Epithelial cell of proximal tubule (primary cell): ENCODE measurements around the gene SEMA3F. TPM values are rescaled to one million over a fixed set of nuclear protein-coding genes. Genes with fewer than 3 reads are reported as not detected.

Source experiments
- DNase-seq: peaks from one replicate; pipeline ENCODE4 v3.0.0-alpha.2; 2011; ENCODE audit warnings: low read depth
- H3K4me3 ChIP-seq: 2 replicates; pipeline ENCODE4 v1.5.1; 2011; ENCODE audit warnings: low read depth, mild to moderate bottlenecking, low read length
- total RNA-seq: library from RNA; depleted of rRNA; stranded (reverse); fragments of >200 nt; gene quantifications from 2 replicates; pipeline ENCODE4 v1.2.3, GENCODE V29; 2015
- TF ChIP-seq, protein P1 (sequence below): conservative IDR thresholded peaks from 2 replicates; pipeline ENCODE4 v1.5.1; 2012; ENCODE audit warnings: low read depth, mild to moderate bottlenecking, low read length

SEMA3F gene
- total RNA-seq, 1 donor from 2014 or later, result 58.6 TPM

GRCh38 chr3:50203809-50204803, 49.0 kb downstream of the SEMA3F start:
- TF ChIP-seq, protein P1, sequence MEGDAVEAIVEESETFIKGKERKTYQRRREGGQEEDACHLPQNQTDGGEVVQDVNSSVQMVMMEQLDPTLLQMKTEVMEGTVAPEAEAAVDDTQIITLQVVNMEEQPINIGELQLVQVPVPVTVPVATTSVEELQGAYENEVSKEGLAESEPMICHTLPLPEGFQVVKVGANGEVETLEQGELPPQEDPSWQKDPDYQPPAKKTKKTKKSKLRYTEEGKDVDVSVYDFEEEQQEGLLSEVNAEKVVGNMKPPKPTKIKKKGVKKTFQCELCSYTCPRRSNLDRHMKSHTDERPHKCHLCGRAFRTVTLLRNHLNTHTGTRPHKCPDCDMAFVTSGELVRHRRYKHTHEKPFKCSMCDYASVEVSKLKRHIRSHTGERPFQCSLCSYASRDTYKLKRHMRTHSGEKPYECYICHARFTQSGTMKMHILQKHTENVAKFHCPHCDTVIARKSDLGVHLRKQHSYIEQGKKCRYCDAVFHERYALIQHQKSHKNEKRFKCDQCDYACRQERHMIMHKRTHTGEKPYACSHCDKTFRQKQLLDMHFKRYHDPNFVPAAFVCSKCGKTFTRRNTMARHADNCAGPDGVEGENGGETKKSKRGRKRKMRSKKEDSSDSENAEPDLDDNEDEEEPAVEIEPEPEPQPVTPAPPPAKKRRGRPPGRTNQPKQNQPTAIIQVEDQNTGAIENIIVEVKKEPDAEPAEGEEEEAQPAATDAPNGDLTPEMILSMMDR, result no peak
- DNase-seq, result no peak
- no peak overlapping the region for H3K4me3 ChIP-seq

GRCh38 chr3:50204804-50205412, 49.8 kb downstream of the SEMA3F start, which contains the start of gene SLC38A3:
TSS of gene SLC38A3 (plus strand) at chr3:50205271. CDS start at chr3:50214200, 8,929 bp downstream.
- no peak for DNase-seq
- peak within 1 kb of the TSS; percentile 34 for H3K4me3 ChIP-seq
- TF ChIP-seq, protein P1, result no peak

DNA sequence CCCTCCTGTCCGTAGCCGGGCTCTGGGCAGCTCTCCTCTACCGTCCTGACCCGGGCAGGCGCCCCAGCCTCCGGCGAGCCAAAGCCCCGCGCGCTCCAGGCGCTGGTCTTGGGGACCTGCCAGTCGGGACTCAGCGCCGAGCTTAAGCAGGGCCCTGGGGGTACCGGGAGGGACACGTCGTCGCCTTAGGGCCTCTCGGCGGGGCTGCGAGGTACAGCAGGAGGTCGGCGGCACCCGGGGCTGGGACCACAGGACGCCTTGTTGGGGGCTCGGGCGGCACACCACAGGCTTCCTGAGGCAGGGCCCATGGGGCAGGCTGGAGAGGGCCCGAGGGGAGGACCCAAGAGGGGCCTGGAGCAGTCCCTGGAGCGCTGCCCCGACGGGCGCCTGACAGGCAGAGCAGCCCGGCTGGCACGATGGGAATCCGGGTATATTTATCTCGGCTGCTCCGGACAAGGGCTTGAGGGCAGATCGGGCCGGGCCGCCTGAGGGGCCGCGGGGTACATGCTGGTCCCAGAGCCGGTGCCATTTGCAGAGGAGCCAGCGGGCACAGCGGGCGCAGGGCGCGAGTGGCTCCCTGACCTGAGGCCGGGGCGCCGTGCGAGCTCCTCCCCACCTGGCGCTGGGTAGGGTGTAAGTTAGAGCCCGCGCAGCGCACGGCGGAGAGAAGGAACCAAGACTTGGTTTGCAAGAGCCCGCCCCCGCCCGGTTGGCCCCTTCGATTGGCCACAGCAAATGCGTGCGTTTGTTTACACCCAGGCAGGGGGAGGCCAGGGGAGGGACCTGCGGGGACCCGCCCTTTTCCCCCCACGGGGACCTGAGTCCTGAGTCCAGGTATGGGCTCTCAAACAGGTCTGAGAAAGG, 50.5 kb downstream of the SEMA3F start:
- peak overlapping the region; percentile 34 for H3K4me3 ChIP-seq
- DNase-seq, result no peak
- TF ChIP-seq, protein P1, result no peak

DNA sequence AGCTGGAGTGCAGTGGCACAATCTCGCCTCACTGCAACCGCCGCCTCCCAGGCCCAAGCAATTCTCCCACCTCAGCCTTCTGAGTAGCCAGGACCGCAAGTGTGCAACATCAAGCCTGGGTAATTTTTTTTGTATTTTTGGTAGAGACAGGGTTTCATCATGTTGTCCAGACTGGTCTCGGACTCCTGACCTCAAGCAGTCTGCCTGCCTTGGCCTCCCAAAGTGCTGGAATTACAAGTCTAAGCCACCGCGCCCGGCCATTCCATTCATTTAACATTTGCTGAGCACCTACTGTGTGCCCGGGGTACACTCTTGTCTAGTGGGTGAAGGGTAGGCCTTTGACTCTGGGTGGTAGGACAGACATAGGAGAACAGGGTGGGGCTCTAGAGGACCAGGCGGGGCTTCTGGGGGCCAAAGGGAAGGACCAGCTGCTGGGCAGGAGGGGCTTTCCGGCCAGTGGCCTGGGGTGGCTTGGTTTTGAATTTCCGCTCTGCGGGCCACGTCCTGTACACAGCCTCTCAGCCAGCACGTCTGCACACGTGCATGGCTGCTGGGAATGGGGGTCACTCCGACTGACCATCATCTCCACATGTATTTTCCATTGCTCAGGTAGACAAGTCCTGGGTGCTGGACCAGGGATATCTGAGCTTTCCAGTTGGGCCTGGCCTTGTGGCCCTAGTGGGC, 52.4 kb downstream of the SEMA3F start:
- no peak overlapping the region for H3K4me3 ChIP-seq
- TF ChIP-seq, protein P1, result no peak
- DNase-seq, result no peak

DNA sequence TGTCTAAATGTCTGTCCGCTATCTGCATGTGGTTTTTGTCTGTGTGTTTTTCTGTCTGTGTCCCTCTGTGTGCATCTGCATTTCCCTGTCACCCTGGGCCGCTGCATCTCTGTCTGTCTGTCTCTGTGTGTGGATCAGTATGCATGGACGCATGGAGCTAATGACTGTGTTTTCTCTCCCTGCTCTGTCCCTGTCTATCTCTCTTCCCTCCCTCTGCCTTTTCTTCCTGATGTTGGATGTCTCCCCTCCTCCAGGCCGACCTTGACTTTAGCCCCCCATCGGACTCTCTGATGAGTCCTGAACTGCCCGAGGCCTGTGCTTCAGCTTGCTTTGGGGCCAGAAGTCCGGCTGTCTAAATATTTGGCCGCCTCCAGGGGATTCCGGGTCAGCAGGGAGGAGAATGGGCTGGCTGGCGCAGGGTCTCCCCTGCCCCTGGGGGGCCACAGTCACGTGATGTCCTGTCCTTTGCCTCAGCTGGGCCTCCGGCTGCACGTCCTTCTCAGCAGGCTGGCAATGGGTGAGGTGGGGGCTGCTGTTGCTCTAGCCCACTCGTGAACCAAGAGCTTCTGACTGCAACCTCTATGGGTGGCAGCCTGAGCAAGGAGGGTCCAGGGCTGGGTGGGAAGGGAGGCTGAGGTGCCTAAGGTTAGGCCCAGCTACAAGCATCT, 53.7 kb downstream of the SEMA3F start:
- no peak for DNase-seq
- TF ChIP-seq, protein P1, result no peak
- no peak overlapping the region for H3K4me3 ChIP-seq

DNA sequence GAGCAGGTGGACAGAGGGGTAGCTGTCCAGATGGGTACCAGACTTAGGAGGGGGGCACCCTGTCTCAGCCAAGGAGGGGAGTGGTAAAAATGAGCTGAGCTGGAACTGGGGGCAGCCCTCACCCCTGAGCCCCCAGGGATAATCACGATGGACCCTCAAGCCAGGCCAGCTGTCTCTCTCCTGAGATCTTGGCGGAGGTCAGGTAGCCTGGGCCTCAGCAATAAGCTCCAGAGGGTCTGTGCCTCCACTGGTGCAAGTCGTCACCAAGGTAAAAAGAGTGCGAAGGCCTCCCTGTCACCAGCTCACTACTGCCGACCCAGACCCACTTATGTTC, 55.0 kb downstream of the SEMA3F start:
- TF ChIP-seq, protein P1, result no peak
- H3K4me3 ChIP-seq, result no peak overlapping the region
- no peak for DNase-seq
